ENCODE data around the gene TLE4.

TLE4 gene

GRCh38 chr9:79763671-79764285, 192.0 kb downstream of the TLE4 start:
- peaks cover 11% of the 10 kb centered on the region for H3K4me1 Mint-ChIP-seq
- ATAC-seq (no peak), DNase-seq (no peak)
- H3K4me3 Mint-ChIP-seq = no peak overlapping the region
- no peaks in the 10 kb centered on the region for H3K9me3 Mint-ChIP-seq
- H3K27ac Mint-ChIP-seq = no peak overlapping the region
- H3K27me3 Mint-ChIP-seq = no peaks in the 10 kb centered on the region

- H3K27me3 Mint-ChIP-seq = no peaks in the 10 kb centered on the region
- ATAC-seq (no peak), DNase-seq (no peak)
- H3K9me3 Mint-ChIP-seq = no peaks in the 10 kb centered on the region
- H3K27ac Mint-ChIP-seq = peak overlapping the region in 1 of 2 donors; percentile 74
- peaks cover 5% of the 10 kb centered on the region for H3K4me1 Mint-ChIP-seq
- H3K4me3 Mint-ChIP-seq = no peak overlapping the region
Observed at GRCh38 chr9:79764374-79764773, 192.6 kb downstream of the TLE4 start.

- Mint-ChIP-seq H3K27ac (no peak overlapping the region), H3K4me1 (no peaks in the 10 kb centered on the region), H3K27me3 (no peaks in the 10 kb centered on the region), H3K4me3 (no peak overlapping the region), H3K9me3 (no peaks in the 10 kb centered on the region)
- no peak for ATAC-seq
- no peak for DNase-seq
Observed at GRCh38 chr9:79765466-79765865, 193.7 kb downstream of the TLE4 start.

- H3K27ac Mint-ChIP-seq = no peak overlapping the region
- H3K4me3 Mint-ChIP-seq = no peak overlapping the region
- H3K4me1 Mint-ChIP-seq = no peaks in the 10 kb centered on the region
- DNase-seq (no peak), ATAC-seq (no peak)
- no peaks in the 10 kb centered on the region for H3K27me3 Mint-ChIP-seq
- H3K9me3 Mint-ChIP-seq = no peaks in the 10 kb centered on the region
Observed at GRCh38 chr9:79766091-79766490, 194.3 kb downstream of the TLE4 start.

- Mint-ChIP-seq H3K4me3 (no peak overlapping the region), H3K27me3 (no peaks in the 10 kb centered on the region), H3K9me3 (no peaks in the 10 kb centered on the region), H3K4me1 (no peaks in the 10 kb centered on the region), H3K27ac (no peak overlapping the region)
- DNase-seq (no peak), ATAC-seq (no peak)
Observed at GRCh38 chr9:79768194-79768593, 196.4 kb downstream of the TLE4 start.

- ATAC-seq = no peak
- Mint-ChIP-seq H3K9me3 (no peaks in the 10 kb centered on the region), H3K4me1 (no peaks in the 10 kb centered on the region), H3K27me3 (no peaks in the 10 kb centered on the region), H3K4me3 (no peak overlapping the region), H3K27ac (no peak overlapping the region)
- DNase-seq = no peak
Observed at GRCh38 chr9:79769476-79770275, 197.9 kb downstream of the TLE4 start.

- no peaks in the 10 kb centered on the region for H3K4me1 Mint-ChIP-seq
- no peak for ATAC-seq
- no peak for DNase-seq
- H3K27me3 Mint-ChIP-seq = no peaks in the 10 kb centered on the region
- H3K4me3 Mint-ChIP-seq = no peak overlapping the region
- peak overlapping the region in 1 of 2 donors; percentile 31 for H3K27ac Mint-ChIP-seq
- no peaks in the 10 kb centered on the region for H3K9me3 Mint-ChIP-seq
Observed at GRCh38 chr9:79774356-79774755, 202.6 kb downstream of the TLE4 start.

All from stimulated activated naive CD8-positive, alpha-beta T cell treated with anti-CD3 and anti-CD28 coated beads, Interleukin-15, amount 100 ng/mL, for 72 hours (primary cell).